Measurements from ENCODE around the gene RAB15. TPM values are rescaled to one million over a fixed set of nuclear protein-coding genes. Genes with fewer than 3 reads are reported as not detected.

The RAB15 gene
- total RNA-seq, 1 donor from 2014 or later = 27.5 TPM

DNA sequence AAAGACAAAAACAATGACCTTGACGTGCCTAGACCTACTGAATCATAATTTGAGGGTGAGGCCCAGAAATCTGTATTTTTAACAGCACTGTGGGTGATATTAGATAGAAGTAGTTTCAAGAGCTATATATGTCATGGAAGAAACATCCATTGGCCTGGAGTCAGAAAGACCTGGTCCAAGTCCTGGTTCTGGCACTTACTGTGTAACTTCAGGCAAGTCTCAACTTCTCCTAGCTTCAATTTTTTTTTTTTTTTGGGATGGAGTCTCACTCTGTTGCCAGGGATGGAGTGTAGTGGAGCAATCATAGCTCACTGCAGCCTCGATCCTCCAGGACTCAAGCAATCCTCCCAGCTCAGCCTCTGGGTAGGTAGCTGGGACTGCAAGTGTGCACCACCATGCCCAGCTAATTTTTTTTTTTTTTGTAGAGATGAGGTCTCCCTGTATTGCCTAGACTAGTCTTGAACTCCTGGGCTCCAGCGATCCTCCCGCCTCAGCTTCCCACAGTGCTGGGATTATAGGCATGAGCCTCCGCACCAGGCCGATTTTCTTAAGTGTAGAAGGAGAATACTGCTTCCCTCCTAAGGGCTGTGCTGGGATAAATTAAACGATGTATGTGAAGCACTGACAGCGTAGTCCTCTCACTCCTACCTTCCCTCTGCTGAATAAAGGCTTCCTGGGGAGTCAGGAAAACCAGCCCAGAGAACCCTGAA is 15.3 kb downstream of the RAB15 start:
- TF ChIP-seq, protein P1, sequence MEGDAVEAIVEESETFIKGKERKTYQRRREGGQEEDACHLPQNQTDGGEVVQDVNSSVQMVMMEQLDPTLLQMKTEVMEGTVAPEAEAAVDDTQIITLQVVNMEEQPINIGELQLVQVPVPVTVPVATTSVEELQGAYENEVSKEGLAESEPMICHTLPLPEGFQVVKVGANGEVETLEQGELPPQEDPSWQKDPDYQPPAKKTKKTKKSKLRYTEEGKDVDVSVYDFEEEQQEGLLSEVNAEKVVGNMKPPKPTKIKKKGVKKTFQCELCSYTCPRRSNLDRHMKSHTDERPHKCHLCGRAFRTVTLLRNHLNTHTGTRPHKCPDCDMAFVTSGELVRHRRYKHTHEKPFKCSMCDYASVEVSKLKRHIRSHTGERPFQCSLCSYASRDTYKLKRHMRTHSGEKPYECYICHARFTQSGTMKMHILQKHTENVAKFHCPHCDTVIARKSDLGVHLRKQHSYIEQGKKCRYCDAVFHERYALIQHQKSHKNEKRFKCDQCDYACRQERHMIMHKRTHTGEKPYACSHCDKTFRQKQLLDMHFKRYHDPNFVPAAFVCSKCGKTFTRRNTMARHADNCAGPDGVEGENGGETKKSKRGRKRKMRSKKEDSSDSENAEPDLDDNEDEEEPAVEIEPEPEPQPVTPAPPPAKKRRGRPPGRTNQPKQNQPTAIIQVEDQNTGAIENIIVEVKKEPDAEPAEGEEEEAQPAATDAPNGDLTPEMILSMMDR (IDR thresholded peaks at IDR 0.05) = no peak
- Mint-ChIP-seq H3K4me3 (ENCODE audit: unreplicated experiment) (no peak overlapping the region), H3K36me3 (ENCODE audit: unreplicated experiment) (peaks cover 2% of the 10 kb centered on the region), H3K27ac (ENCODE audit: unreplicated experiment) (no peak overlapping the region), H3K9me3 (ENCODE audit: unreplicated experiment) (no peaks in the 10 kb centered on the region), H3K27me3 (ENCODE audit: unreplicated experiment) (no peaks in the 10 kb centered on the region), H3K4me1 (ENCODE audit: unreplicated experiment) (peaks cover 2% of the 10 kb centered on the region)
- DNase-seq (ENCODE audit: extremely low spot score, unreplicated experiment) = no peak

DNA sequence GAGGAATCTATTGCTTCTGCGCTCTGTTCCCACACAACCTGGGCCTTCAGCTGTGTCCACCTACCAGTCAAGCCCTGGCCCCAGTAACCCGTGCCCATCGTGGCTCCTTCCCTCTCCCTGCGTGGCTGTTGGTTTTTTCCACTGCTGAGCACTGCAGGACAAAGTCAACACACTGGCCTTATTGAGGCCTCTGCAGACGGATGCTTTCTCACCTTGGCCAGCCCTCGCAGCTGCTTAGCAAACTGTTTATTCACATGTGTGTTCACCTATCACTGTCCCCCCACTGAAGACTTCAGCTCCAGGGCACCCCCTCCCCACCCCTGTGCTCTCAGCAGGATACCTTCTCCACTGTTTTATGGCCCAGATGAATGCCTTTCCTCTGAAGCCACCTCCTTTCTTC is 16.8 kb downstream of the RAB15 start:
- Mint-ChIP-seq H3K4me1 (ENCODE audit: unreplicated experiment) (peaks cover 2% of the 10 kb centered on the region), H3K4me3 (ENCODE audit: unreplicated experiment) (no peak overlapping the region), H3K36me3 (ENCODE audit: unreplicated experiment) (peaks cover 12% of the 10 kb centered on the region), H3K27me3 (ENCODE audit: unreplicated experiment) (no peaks in the 10 kb centered on the region), H3K27ac (ENCODE audit: unreplicated experiment) (no peak overlapping the region), H3K9me3 (ENCODE audit: unreplicated experiment) (no peaks in the 10 kb centered on the region)
- TF ChIP-seq, protein P1 (IDR thresholded peaks at IDR 0.05) = no peak
- no peak for DNase-seq (ENCODE audit: extremely low spot score, unreplicated experiment)

DNA sequence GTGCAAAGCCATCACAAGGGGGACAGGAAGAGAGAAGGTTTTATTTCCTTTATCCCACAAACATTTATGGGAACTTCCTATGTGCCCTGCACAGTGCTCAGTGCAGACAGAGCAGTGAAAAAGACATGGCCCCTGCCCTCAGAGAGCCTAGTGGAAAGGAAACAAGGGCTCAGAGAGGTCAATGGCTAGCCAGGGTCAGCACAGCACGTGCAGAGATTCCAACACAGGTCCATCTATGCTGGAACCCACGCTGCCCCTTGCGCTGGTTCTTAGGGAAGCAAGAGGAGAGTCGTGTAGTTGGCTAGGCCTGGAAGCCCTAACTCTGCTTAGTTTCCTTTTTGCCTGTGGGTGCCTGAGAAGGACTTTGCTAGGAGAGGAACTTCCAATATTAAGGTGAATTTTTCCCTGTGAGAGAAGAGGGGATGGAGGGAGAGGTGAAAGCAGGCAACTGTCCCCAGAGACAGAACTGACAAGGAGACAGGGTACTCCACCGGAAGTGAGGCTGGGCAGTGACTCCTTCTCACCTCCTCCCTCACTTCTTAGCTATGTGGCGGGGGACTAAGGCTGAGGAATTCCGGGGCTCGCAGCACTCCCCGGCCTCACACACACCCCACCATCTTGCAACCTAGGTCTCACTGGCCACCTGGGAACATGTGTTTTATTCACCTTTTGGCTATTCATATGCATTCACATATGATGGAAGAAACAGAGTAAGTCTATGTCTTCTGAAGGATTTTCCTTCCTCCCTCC is 17.5 kb downstream of the RAB15 start:
- H3K4me3 Mint-ChIP-seq (ENCODE audit: unreplicated experiment) = no peak overlapping the region
- H3K4me1 Mint-ChIP-seq (ENCODE audit: unreplicated experiment) = no peaks in the 10 kb centered on the region
- DNase-seq (ENCODE audit: extremely low spot score, unreplicated experiment) = no peak
- TF ChIP-seq, protein P1 (IDR thresholded peaks at IDR 0.05) = no peak
- no peaks in the 10 kb centered on the region for H3K9me3 Mint-ChIP-seq (ENCODE audit: unreplicated experiment)
- H3K27ac Mint-ChIP-seq (ENCODE audit: unreplicated experiment) = no peak overlapping the region
- H3K27me3 Mint-ChIP-seq (ENCODE audit: unreplicated experiment) = no peaks in the 10 kb centered on the region
- H3K36me3 Mint-ChIP-seq (ENCODE audit: unreplicated experiment) = peaks cover 15% of the 10 kb centered on the region

DNA sequence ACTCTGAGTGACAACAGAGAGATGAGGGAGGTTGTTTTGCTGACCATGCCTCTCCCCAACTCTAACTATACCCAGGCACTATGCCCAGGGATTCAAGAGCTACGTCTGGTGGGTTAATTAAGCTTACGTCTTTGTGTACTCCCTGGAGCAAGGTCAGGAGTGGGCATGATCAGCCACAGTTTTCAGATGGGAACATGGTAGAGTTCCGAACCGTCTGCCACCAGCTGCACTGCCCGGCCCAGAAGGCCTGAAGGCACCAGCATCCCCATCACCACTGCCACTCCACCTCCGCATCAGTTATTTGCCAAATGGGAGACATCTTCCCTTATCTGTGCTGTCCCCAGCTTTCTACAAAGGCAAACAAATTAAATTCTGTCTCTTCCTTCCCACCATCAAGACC is 18.5 kb downstream of the RAB15 start:
- Mint-ChIP-seq H3K27me3 (ENCODE audit: unreplicated experiment) (no peaks in the 10 kb centered on the region), H3K4me3 (ENCODE audit: unreplicated experiment) (no peak overlapping the region), H3K27ac (ENCODE audit: unreplicated experiment) (no peak overlapping the region), H3K36me3 (ENCODE audit: unreplicated experiment) (peaks cover 17% of the 10 kb centered on the region), H3K9me3 (ENCODE audit: unreplicated experiment) (no peaks in the 10 kb centered on the region), H3K4me1 (ENCODE audit: unreplicated experiment) (no peaks in the 10 kb centered on the region)
- TF ChIP-seq, protein P1 (IDR thresholded peaks at IDR 0.05) = no peak
- DNase-seq (ENCODE audit: extremely low spot score, unreplicated experiment) = no peak

DNA sequence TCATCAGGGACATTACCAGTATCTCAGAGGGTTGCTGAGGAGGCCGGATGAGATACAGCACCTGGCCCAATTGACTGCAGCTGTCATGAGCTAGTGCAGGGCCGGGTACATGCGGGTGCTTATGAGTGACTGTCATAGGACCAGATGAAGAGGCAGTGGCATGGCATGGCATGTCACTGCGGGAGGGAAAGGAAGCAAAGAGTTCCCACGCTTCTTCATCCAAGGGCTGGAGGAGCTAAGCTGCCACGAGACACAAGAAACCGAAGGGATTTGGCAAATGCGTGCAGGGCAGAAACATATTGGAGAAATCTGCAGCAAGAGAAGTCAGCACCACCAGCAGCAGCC is 18.9 kb downstream of the RAB15 start:
- H3K27me3 Mint-ChIP-seq (ENCODE audit: unreplicated experiment) = no peaks in the 10 kb centered on the region
- TF ChIP-seq, protein P1 (IDR thresholded peaks at IDR 0.05) = no peak
- no peaks in the 10 kb centered on the region for H3K4me1 Mint-ChIP-seq (ENCODE audit: unreplicated experiment)
- no peak for DNase-seq (ENCODE audit: extremely low spot score, unreplicated experiment)
- no peaks in the 10 kb centered on the region for H3K9me3 Mint-ChIP-seq (ENCODE audit: unreplicated experiment)
- peaks cover 17% of the 10 kb centered on the region for H3K36me3 Mint-ChIP-seq (ENCODE audit: unreplicated experiment)
- no peak overlapping the region for H3K27ac Mint-ChIP-seq (ENCODE audit: unreplicated experiment)
- no peak overlapping the region for H3K4me3 Mint-ChIP-seq (ENCODE audit: unreplicated experiment)
